Measurements from ENCODE around the gene SAYSD1.

GRCh38 chr6:39076623-39077535, 38.1 kb downstream of the SAYSD1 start:
- TF ChIP-seq CTCF (conservative IDR thresholded peaks at IDR 0.05; ENCODE audit: low read length) (no peak), EZH2phosphoT487 (IDR thresholded peaks at IDR 0.05; ENCODE audit: borderline replicate concordance) (no peak)
